HEK293 (cell line): ENCODE measurements around the gene SLK.

Experiments
- BCL11B ChIP-seq: fragments of 450-650 bp; formaldehyde crosslinking; IDR thresholded peaks from 2 replicates; pipeline ENCODE4 v1.5.1; 2016; ENCODE audit warnings: low read depth, missing biosample characterization, missing genetic modification characterization
- GLIS1 ChIP-seq: fragments of 450-650 bp; formaldehyde crosslinking; IDR thresholded peaks from 2 replicates; pipeline ENCODE4 v1.5.1; 2016; ENCODE audit warnings: missing biosample characterization, missing genetic modification characterization
- MYNN ChIP-seq: fragments of 450-650 bp; formaldehyde crosslinking; IDR thresholded peaks from 2 replicates; pipeline ENCODE4 v1.5.1; 2016; ENCODE audit warnings: missing biosample characterization, missing genetic modification characterization, borderline replicate concordance
- SP3 ChIP-seq: fragments of 450-650 bp; formaldehyde crosslinking; IDR thresholded peaks from 2 replicates; pipeline ENCODE4 v1.5.1; 2016; ENCODE audit warnings: missing biosample characterization, missing genetic modification characterization
- YY1 ChIP-seq: fragments of 450-650 bp; formaldehyde crosslinking; IDR thresholded peaks from 2 replicates; pipeline ENCODE4 v1.5.1; 2018; ENCODE audit warnings: missing biosample characterization, missing genetic modification characterization
- YY2 ChIP-seq: fragments of 450-650 bp; formaldehyde crosslinking; IDR thresholded peaks from 2 replicates; pipeline ENCODE4 v1.5.1; 2016; ENCODE audit warnings: missing biosample characterization, missing genetic modification characterization
- ZBTB48 ChIP-seq: fragments of 450-650 bp; formaldehyde crosslinking; IDR thresholded peaks from 2 replicates; pipeline ENCODE4 v1.5.1; 2016; ENCODE audit warnings: missing biosample characterization, missing genetic modification characterization
- ZEB2 ChIP-seq: fragments of 450-650 bp; formaldehyde crosslinking; IDR thresholded peaks from 2 replicates; pipeline ENCODE4 v1.5.1; 2016; ENCODE audit warnings: missing biosample characterization, missing genetic modification characterization
- ZNF169 ChIP-seq: fragments of 450-650 bp; formaldehyde crosslinking; IDR thresholded peaks from 2 replicates; pipeline ENCODE4 v1.5.1; 2016; ENCODE audit warnings: missing biosample characterization, missing genetic modification characterization
- ZNF23 ChIP-seq: fragments of 450-650 bp; formaldehyde crosslinking; IDR thresholded peaks from 2 replicates; pipeline ENCODE4 v1.5.1; 2016; ENCODE audit warnings: missing biosample characterization, missing genetic modification characterization, borderline replicate concordance
- ZNF311 ChIP-seq: fragments of 450-650 bp; formaldehyde crosslinking; IDR thresholded peaks from 2 replicates; pipeline ENCODE4 v1.5.1; 2017; ENCODE audit warnings: missing biosample characterization, missing genetic modification characterization, borderline replicate concordance
- ZNF341 ChIP-seq: fragments of 450-650 bp; formaldehyde crosslinking; IDR thresholded peaks from 2 replicates; pipeline ENCODE4; 2016; ENCODE audit warnings: low read depth, missing biosample characterization, missing genetic modification characterization
- ZNF354C ChIP-seq: fragments of 450-650 bp; formaldehyde crosslinking; IDR thresholded peaks from 2 replicates; pipeline ENCODE4 v1.5.1; 2016; ENCODE audit warnings: missing biosample characterization, missing genetic modification characterization, low read depth, borderline replicate concordance
- ZNF501 ChIP-seq: fragments of 450-650 bp; formaldehyde crosslinking; IDR thresholded peaks from 2 replicates; pipeline ENCODE4 v1.5.1; 2016; ENCODE audit warnings: missing biosample characterization, missing genetic modification characterization
- ZNF791 ChIP-seq: fragments of 450-650 bp; formaldehyde crosslinking; IDR thresholded peaks from 2 replicates; pipeline ENCODE4 v1.5.1; 2016; ENCODE audit warnings: missing biosample characterization, missing genetic modification characterization
- TF ChIP-seq, protein P1 (sequence below): fragments of 450-650 bp; formaldehyde crosslinking; IDR thresholded peaks from 2 replicates; pipeline ENCODE4 v1.5.1; 2017; ENCODE audit warnings: missing biosample characterization, missing genetic modification characterization
- TF ChIP-seq, protein P2 (sequence below): fragments of 450-650 bp; formaldehyde crosslinking; IDR thresholded peaks from 2 replicates; pipeline ENCODE4 v1.5.1; 2016; ENCODE audit warnings: missing biosample characterization, missing genetic modification characterization
- TF ChIP-seq, protein P3 (sequence below): fragments of 450-650 bp; formaldehyde crosslinking; IDR thresholded peaks from 2 replicates; pipeline ENCODE4 v1.5.1; 2016; ENCODE audit warnings: missing biosample characterization, missing genetic modification characterization
- TF ChIP-seq, protein P4 (sequence below): sonication (generic); formaldehyde crosslinking; IDR thresholded peaks from 2 replicates; pipeline ENCODE4 v1.8.1; 2022; ENCODE audit warnings: mild to moderate bottlenecking, moderate library complexity, missing genetic modification reagents
- TF ChIP-seq, protein P5 (sequence below): fragments of 450-650 bp; formaldehyde crosslinking; IDR thresholded peaks from 2 replicates; pipeline ENCODE4 v1.5.1; 2016; ENCODE audit warnings: missing biosample characterization, missing genetic modification characterization
- TF ChIP-seq, protein P6 (sequence below): fragments of 450-650 bp; formaldehyde crosslinking; IDR thresholded peaks from 2 replicates; pipeline ENCODE4 v1.5.1; 2016; ENCODE audit warnings: missing biosample characterization, missing genetic modification characterization
- TF ChIP-seq, protein P7 (sequence below): fragments of 450-650 bp; formaldehyde crosslinking; IDR thresholded peaks from 2 replicates; pipeline ENCODE4 v1.5.1; 2016; ENCODE audit warnings: missing biosample characterization, missing genetic modification characterization

SLK gene

DNA sequence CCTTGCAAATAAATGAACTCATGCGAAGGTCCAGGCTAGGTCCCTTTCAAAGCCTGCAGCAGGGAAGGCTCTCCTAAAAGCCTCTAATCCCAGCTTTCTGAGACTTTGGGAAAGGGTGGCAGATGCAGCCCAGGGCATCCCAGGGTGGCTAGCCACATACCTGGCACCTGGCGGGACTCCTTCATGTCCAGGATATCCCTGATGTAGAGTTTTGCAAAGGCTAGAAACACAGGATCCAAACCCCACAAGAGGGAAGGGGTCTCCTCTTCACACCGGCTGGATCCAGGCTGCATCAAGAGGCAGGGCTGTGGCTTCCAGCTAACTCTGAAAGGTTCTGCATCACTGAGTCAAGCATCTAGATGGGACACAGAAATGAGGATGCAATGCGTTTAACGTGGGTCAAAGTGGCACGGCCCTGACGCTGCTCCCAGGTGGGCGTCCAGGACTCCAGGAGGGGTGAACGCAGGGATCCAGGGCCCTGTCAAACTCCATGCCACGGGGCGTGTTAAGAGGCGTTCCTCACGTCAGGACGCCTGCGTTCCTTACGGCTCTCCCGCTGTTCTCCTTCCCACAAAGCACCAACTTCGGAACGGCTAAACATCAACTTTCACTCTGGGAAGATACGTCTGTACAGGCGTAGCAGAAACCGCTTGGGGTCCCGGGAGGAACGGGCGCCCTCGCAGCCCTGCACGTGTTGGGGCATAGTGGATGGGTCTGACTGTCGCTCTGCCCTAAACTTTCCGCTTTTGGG, 49.5 kb upstream of the SLK start (continued):
- TF ChIP-seq, protein P1, sequence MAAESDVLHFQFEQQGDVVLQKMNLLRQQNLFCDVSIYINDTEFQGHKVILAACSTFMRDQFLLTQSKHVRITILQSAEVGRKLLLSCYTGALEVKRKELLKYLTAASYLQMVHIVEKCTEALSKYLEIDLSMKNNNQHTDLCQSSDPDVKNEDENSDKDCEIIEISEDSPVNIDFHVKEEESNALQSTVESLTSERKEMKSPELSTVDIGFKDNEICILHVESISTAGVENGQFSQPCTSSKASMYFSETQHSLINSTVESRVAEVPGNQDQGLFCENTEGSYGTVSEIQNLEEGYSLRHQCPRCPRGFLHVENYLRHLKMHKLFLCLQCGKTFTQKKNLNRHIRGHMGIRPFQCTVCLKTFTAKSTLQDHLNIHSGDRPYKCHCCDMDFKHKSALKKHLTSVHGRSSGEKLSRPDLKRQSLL (tag by site-specific recombination), result no peak
- TF ChIP-seq, protein P2, sequence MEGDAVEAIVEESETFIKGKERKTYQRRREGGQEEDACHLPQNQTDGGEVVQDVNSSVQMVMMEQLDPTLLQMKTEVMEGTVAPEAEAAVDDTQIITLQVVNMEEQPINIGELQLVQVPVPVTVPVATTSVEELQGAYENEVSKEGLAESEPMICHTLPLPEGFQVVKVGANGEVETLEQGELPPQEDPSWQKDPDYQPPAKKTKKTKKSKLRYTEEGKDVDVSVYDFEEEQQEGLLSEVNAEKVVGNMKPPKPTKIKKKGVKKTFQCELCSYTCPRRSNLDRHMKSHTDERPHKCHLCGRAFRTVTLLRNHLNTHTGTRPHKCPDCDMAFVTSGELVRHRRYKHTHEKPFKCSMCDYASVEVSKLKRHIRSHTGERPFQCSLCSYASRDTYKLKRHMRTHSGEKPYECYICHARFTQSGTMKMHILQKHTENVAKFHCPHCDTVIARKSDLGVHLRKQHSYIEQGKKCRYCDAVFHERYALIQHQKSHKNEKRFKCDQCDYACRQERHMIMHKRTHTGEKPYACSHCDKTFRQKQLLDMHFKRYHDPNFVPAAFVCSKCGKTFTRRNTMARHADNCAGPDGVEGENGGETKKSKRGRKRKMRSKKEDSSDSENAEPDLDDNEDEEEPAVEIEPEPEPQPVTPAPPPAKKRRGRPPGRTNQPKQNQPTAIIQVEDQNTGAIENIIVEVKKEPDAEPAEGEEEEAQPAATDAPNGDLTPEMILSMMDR (tag by site-specific recombination), result peak; percentile 54; the same call in 1 of the 2 replicates
- TF ChIP-seq, protein P3, sequence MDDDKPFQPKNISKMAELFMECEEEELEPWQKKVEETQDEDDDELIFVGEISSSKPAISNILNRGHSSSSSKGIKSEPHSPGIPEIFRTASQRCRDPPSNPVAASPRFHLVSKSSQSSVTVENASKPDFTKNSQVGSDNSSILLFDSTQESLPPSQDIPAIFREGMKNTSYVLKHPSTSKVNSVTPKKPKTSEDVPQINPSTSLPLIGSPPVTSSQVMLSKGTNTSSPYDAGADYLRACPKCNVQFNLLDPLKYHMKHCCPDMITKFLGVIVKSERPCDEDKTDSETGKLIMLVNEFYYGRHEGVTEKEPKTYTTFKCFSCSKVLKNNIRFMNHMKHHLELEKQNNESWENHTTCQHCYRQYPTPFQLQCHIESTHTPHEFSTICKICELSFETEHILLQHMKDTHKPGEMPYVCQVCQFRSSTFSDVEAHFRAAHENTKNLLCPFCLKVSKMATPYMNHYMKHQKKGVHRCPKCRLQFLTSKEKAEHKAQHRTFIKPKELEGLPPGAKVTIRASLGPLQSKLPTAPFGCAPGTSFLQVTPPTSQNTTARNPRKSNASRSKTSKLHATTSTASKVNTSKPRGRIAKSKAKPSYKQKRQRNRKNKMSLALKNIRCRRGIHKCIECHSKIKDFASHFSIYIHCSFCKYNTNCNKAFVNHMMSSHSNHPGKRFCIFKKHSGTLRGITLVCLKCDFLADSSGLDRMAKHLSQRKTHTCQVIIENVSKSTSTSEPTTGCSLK (tag by site-specific recombination), result no peak
- TF ChIP-seq, protein P4, sequence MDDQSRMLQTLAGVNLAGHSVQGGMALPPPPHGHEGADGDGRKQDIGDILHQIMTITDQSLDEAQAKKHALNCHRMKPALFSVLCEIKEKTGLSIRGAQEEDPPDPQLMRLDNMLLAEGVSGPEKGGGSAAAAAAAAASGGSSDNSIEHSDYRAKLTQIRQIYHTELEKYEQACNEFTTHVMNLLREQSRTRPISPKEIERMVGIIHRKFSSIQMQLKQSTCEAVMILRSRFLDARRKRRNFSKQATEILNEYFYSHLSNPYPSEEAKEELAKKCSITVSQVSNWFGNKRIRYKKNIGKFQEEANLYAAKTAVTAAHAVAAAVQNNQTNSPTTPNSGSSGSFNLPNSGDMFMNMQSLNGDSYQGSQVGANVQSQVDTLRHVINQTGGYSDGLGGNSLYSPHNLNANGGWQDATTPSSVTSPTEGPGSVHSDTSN (CRISPR knock-in tag), result no peak
- TF ChIP-seq ZNF341, result peak; percentile 97
- no peak; the same call in 1 of the 2 replicates for TF ChIP-seq GLIS1 (tag by site-specific recombination)
- peak; percentile 81; the same call in 1 of the 2 replicates for TF ChIP-seq ZEB2
- peak; percentile 96 for TF ChIP-seq ZNF501
- peak; percentile 76; the same call in 1 of the 2 replicates for TF ChIP-seq BCL11B (tag by site-specific recombination)
- TF ChIP-seq ZNF23, result no peak
- TF ChIP-seq YY1 (tag by site-specific recombination), result 0 out of 2 replicates have a peak, but pooled peaks have one; percentile 39
- TF ChIP-seq, protein P5, sequence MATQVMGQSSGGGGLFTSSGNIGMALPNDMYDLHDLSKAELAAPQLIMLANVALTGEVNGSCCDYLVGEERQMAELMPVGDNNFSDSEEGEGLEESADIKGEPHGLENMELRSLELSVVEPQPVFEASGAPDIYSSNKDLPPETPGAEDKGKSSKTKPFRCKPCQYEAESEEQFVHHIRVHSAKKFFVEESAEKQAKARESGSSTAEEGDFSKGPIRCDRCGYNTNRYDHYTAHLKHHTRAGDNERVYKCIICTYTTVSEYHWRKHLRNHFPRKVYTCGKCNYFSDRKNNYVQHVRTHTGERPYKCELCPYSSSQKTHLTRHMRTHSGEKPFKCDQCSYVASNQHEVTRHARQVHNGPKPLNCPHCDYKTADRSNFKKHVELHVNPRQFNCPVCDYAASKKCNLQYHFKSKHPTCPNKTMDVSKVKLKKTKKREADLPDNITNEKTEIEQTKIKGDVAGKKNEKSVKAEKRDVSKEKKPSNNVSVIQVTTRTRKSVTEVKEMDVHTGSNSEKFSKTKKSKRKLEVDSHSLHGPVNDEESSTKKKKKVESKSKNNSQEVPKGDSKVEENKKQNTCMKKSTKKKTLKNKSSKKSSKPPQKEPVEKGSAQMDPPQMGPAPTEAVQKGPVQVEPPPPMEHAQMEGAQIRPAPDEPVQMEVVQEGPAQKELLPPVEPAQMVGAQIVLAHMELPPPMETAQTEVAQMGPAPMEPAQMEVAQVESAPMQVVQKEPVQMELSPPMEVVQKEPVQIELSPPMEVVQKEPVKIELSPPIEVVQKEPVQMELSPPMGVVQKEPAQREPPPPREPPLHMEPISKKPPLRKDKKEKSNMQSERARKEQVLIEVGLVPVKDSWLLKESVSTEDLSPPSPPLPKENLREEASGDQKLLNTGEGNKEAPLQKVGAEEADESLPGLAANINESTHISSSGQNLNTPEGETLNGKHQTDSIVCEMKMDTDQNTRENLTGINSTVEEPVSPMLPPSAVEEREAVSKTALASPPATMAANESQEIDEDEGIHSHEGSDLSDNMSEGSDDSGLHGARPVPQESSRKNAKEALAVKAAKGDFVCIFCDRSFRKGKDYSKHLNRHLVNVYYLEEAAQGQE (tag by site-specific recombination), result 0 out of 2 replicates have a peak, but pooled peaks have one; percentile 26
- TF ChIP-seq ZBTB48 (tag by site-specific recombination), result peak; percentile 79
- TF ChIP-seq ZNF791 (tag by site-specific recombination), result no peak
- TF ChIP-seq, protein P6, sequence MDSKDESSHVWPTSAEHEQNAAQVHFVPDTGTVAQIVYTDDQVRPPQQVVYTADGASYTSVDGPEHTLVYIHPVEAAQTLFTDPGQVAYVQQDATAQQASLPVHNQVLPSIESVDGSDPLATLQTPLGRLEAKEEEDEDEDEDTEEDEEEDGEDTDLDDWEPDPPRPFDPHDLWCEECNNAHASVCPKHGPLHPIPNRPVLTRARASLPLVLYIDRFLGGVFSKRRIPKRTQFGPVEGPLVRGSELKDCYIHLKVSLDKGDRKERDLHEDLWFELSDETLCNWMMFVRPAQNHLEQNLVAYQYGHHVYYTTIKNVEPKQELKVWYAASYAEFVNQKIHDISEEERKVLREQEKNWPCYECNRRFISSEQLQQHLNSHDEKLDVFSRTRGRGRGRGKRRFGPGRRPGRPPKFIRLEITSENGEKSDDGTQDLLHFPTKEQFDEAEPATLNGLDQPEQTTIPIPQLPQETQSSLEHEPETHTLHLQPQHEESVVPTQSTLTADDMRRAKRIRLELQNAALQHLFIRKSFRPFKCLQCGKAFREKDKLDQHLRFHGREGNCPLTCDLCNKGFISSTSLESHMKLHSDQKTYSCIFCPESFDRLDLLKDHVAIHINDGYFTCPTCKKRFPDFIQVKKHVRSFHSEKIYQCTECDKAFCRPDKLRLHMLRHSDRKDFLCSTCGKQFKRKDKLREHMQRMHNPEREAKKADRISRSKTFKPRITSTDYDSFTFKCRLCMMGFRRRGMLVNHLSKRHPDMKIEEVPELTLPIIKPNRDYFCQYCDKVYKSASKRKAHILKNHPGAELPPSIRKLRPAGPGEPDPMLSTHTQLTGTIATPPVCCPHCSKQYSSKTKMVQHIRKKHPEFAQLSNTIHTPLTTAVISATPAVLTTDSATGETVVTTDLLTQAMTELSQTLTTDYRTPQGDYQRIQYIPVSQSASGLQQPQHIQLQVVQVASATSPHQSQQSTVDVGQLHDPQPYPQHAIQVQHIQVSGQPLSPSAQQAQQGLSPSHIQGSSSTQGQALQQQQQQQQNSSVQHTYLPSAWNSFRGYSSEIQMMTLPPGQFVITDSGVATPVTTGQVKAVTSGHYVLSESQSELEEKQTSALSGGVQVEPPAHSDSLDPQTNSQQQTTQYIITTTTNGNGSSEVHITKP (tag by site-specific recombination), result peak; percentile 71
- no peak for TF ChIP-seq SP3 (tag by site-specific recombination)
- TF ChIP-seq ZNF311 (tag by site-specific recombination), result no peak
- TF ChIP-seq, protein P7, sequence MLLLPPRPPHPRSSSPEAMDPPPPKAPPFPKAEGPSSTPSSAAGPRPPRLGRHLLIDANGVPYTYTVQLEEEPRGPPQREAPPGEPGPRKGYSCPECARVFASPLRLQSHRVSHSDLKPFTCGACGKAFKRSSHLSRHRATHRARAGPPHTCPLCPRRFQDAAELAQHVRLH, result peak; percentile 25; the same call in 1 of the 2 replicates
- TF ChIP-seq ZNF169 (tag by site-specific recombination), result no peak
- no peak for TF ChIP-seq MYNN (tag by site-specific recombination)
- TF ChIP-seq ZNF354C, result no peak
- TF ChIP-seq YY2 (tag by site-specific recombination), result no peak
